GM04504 (cell line): Measurements from ENCODE around the gene TDRD12.
"Not testable (repeated sequence)": the region's sequence is repeated elsewhere in the genome, so short reads cannot be mapped to it uniquely, and the experiment has no call there.

ENCODE experiments used
- DNase-seq: peaks from one replicate; pipeline ENCODE4 v3.0.0-alpha.2; 2012; ENCODE audit warnings: low read depth

Gene TDRD12

DNA sequence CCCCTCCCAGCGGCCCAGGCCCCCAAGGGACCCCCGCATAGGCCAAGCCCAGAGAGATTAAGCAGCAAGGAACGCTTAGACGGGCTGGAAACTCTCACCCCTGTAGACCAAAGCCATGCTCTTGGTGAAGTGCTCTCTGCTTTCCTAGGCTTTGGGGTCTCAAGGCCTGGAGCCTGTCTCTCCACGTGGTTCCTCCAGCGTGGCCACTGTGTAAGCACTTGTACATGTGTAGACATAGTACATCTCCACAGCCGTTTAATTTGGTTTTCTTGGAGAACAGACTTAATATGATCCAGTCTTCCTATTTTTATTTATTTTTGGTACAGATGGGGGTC lies 26.9 kb upstream of the TDRD12 start:
- DNase-seq, result no peak

DNA sequence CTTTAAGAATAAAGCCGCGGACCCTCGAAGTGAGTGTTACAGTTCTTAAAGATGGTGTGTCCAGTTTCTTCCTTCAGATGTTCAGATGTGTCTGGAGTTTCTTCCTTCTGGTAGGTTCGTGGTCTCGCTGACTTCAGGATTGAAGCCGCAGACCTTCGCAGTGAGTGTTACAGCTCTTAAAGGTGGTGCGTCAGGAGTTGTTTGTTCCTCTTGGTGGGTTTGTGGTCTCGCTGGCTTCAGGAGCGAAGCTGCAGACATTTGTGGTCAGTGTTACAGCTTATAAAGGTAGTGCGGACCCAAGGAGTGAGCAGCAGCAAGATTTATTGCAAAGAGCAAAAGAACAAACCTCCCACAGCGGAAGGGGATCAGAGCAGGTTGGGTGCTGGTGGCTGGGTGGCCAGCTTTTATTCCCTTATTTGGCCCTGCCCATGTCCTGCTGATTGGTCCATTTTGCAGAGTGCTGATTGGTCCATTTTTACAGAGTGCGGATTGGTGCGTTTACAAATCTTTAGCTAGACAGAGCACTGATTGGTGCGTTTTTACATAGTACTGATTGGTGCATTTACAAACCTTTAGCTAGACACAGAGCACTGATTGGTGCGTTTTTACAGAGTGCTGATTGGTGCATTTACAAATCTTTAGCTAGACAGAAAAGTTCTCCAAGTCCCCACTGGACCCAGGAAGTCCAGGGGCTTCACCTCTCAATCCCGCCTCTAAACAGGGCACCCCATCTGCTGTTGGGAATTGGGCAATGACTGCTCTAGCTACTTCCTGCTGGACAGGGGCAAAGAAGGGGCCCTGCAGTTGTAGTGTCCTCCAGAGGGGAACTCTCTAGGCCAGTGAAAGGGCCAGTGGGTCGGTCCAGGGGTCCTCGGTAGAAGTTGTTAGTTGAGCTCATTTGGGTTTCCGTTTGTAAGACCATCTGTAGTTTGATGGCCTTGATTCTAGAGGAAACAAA lies 26.1 kb upstream of the TDRD12 start:
- not testable (repeated sequence) for DNase-seq

DNA sequence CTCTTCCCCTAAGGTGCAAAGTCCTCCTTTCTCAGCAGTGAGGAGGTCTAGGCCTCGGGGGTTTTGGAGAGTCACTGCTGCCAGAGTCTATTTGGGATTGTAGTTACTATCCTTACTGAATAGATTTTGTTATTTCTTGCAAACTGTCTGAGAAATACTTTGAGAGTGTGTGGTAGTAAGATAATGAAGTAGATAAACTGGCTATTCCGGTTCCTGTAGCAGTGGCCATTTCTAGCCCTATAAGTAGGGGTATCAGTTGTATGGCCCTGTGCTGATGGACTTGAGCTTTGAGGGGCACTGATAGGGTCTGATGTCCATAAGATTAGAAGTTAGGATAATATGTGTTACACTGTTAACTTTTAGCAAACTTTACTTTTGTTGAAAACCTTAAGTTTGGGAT lies 25.3 kb upstream of the TDRD12 start:
- not testable (repeated sequence) for DNase-seq

DNA sequence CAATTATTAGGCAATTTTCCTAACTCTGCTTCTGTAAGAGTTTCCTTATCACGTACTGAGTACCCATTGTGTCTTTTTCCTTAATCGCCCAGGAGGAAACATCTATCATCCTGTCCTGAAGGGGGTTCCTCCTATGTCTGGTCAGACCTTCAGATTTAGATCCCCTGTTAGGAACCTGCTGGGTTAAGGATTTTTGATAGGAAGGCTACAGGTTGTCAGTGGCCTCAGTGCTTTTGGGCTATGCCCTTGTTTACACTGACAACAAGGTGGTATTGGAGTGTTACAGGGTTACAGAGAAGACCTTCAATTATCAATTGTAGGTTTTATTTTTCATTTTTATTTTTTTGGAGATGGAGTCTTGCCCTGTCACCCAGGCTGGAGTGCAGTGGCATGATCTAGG lies 24.7 kb upstream of the TDRD12 start:
- DNase-seq, result not testable (repeated sequence)

DNA sequence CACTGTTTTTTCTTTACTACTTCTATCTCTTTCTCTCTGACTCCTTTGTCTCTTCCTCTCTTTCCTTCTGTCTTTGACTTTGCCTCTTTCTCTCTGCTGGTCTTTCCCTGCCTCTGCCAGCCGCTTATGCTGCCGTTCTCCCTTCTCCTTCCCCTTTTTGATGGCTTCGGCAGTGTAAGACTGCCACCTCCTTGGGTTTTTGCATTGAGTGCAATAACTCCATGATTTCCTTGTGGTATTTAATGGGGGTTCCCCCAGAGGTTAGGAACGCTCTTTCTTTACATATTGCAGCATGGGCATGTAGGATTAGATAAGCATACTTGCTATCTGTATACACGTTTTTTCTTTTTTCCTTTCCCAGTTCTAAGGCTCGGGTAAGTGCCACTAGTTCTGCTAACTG lies 24.1 kb upstream of the TDRD12 start:
- DNase-seq, result not testable (repeated sequence)

DNA sequence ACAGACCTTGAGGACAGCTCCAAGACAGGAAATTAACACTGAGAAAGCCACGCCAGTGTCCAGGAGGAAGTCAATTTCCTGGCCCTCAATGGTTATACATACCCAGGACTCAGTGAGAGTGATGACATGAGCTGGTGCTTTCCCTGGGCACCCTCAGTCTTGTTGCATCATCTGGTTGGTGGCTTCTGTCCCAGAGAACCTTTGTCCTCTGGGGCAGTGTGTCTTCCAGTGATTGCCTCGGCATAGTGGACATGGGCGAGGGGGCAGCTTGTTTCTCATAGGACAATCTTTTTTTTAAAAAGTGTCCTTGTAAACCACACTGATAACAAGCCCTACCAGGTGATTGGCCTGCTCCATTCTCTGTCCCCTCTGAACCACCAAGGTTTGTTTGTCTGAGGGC lies 22.8 kb upstream of the TDRD12 start:
- not testable (repeated sequence) for DNase-seq

DNA sequence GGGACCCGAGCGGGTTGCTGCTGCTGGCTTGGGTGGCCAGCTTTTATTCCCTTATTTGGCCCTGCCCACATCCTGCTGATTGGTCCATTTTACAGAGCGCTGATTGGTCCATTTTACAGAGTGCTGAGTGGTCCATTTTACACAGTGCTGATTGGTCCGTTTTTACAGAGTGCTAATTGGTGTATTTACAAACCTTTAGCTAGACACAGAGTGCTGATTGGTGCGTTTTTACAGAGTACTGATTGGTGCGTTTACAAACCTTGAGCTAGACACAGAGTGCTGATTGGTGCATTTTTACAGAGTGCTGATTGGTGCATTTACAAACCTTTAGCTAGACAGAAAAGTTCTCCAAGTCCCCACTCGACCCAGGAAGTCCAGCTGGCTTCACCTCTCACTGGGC lies 19.4 kb upstream of the TDRD12 start:
- not testable (repeated sequence) for DNase-seq

DNA sequence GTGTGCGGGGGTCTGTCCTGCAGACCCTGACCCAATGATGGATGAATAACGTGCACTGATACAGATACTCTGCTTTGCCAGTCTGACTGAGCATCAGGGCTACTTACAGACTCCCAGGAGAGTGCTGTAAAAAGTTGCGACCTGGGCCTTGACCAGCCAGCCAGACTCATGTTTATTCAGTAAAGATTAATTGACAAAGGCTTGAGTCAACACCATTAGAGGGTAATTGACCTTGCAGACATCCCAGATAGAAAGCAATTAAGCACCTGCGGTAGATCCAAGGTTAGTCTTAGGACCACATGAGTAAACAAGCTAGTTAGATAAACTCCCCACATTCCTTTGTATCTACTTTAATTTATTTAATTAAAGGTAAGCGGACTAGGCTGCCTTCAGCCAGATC lies 17.6 kb upstream of the TDRD12 start:
- DNase-seq, result no peak

DNA sequence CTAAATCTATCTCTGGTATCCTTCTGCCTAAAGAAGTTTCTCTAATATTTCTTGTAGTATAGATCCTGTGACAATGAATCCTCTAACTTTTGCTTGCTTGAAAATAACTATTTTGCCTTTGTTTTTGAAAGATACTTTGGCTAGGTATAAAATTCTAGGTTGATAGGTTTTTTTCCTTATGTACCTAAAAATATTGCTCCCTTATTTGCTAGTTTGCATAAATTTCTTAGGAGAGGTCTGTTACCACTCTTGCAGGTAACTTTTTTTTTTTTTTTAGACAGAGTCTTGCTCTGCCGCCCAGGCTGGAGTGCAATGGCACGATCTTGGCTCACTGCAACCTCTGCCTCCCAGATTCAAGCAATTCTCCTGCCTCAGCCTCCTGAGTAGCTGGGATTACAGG lies 15.6 kb upstream of the TDRD12 start:
- DNase-seq, result not testable (repeated sequence)

DNA sequence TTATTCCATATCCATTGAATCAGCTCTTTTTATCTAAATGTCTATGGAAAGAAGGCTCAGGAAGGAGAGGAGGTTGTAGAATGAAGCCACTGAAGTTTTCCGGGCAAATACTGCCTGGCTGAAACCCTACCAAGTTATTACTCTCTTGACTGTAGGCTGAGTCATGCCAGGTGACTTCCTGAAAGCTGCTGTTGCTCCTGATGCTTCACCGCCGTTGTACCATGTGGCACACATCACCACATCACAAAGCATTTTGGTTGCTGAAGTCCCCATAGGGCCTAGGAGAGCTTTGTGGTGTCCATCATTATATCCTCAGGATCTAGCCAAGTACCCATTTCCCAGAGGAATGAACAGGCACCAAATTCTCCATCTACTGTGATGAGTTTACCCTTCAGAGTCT lies 11.1 kb upstream of the TDRD12 start:
- no peak for DNase-seq

DNA sequence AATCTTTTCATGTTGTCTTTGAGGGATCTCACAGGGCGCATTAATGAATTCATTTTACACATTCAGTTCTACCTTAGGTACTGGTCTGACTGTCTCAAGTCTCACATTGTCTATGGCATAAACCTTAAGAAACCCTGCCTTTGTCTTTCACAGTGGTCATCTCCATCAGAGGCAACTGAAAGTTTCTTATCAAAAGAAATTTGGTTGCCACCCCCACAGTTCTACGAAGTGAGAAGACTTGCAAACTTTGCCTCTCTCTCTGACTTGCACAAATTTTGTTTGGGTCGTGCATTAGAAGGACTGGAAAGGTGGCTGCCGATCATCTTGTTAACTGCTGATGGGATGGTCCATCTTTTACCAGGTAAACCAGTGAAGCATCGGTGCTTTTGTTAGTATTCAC lies 10.5 kb upstream of the TDRD12 start:
- DNase-seq, result no peak

DNA sequence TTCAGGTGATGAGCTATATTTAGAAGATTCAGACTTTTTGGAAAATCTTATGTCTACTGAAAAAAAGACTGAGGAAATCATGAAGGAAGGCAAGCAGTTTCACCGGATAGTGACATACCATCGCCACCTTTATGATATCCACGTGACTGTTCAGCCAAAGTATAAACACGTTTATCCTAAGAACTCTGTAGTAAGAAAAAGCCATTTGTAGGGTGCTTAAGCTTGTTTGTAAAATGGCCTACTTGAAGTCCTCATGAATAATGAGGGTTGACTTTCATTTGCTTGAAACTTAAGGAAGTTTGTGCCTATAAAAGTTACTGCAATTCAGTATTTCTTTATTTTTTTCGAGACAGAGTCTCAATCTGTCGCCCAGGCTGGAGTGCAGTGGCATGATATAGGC lies 7.8 kb upstream of the TDRD12 start:
- DNase-seq, result no peak

DNA sequence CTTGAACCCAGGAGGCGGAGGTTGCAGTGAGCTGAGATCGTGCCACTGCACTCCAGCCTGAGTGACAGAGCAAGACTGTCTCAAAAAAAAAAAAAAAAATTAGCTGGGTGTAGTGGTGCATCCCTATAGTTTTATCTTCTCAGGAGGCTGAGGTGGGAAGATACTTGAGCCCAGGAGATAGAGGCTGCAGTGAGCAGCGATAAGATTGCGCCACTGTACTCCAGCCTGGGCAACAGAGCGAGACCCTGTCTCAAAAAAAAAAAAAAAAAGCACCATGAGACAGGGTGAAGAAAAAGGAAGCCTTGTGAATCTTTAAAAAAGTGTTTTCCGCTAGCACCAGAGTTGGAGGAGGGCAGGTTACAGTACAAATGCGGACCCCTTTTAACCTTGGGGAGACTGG lies 3.4 kb upstream of the TDRD12 start:
- not testable (repeated sequence) for DNase-seq

DNA sequence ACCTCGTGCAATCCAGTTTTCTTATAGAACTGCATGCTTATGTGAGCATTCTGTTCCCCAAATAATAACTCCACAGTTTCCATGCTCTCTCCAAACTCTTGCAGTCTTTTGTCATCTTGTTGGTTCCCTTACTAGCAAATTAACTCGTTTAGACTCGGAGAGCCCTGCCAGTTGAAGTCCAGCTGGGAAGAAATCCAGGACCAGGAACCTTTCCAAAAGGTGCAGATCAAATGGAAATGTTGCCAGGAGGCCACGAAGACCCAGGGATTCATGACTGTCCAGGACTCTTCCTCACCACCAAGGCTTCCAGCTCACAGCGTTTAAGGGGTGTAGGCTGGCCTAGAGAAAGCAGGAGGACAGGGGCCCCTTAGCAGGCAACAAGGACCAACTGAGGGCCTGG lies 2.1 kb upstream of the TDRD12 start:
- DNase-seq, result no peak

DNA sequence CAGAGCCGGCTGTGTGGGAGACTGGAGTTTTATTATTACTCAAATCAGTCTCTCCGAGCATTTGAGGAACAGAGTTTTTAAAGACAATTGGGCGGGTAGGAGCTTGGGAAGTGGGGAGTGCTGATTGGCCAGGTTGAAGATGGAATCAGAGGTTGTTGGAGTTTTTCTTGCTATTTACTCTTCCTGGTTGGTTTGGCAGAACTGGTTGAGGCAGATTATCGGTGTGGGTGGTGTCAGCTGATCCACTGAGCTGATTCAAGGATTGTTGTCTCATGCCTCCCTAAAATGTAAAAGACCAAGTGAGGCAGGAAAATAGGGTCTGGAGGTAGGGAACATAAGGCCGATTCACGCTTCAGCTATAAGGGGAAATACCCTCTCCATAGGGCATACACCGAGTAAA lies 1.3 kb upstream of the TDRD12 start:
- DNase-seq, result no peak

DNA sequence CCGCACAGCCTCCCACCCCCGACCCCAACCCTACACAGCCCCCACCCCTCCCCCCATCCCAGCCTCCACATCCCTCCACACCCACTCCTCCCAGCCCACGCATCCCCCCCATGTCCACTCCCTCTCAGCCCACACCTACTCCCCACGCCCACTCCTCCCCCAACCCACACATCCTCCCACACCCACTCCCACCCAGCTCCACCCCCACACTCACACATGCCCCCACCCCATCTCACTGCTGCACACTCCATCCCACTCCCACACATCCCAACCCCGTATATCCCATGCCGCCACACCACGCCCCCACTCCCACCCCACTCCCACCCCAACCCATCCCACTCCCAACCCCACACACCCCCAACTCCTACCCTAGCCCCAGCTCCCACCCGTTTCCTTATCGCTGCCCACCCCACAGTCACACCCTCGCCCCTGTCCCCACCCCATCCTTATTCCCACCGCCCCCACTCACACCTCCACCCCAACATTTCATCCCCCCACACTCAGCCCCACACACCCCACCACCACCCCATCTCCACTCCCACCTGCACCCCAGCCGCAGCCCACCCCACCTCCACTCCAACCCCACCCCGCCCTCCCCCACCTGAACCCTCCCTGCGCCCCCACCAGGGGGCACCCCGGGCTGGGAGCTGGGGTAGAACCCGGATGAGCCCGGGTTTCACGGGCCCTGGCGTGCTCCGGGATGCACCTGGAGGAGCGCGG lies 809 bp downstream of the TDRD12 start:
- DNase-seq, result no peak

DNA sequence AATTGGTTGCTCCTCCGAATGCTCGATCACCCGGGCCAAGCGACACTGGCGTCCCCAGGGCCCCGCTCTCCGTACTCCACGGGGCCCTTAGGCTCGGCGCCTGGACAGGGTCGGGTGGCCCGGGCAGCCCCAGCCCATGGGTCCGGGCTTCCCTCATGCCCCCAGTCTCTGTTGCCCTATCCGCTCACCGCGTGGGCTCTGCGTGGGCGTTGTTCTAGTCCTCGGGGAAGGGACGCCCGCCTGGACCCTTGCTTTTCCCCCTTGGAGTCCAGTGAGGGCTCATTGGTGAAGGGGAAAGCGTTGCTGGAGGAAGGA lies 1.3 kb downstream of the TDRD12 start:
- no peak for DNase-seq

DNA sequence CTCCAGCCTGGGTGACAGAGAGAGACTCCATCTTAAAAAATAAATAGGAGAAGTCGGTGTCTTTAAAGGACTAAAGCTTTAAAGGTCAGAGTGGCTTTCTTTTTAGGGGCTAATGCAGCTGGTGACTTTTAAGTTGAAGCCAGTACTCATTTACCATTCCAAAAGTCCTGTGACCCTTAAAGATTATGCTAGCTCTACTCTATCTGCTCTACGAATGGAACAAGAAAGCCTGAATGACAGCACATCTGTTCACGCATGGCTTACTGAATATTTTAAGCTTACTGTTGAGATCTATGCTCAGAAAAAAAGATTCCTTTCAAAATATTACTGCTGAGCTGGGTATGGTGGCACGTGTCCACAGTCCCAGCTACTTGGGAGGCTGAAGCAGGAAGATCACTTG lies 16.4 kb downstream of the TDRD12 start:
- no peak for DNase-seq

DNA sequence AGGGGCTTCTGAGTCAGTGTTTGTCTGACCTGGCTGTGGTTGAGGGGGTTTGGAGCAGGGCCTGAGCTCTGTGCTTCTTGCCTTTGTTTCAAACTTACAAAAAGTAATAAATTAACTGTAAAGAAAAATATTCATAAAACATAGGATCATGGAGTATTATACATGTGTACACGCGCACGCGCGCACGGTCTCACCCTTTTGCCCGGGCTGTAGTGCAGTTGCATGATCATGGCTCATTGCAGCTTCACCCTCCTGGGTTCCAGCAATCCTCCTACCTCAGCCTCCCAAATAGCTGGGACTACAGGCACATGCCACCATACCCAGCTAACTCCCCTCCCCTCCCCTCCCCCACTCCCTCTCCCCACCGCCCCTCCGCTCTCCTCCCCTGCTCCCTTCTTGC lies 23.5 kb downstream of the TDRD12 start:
- DNase-seq, result no peak

DNA sequence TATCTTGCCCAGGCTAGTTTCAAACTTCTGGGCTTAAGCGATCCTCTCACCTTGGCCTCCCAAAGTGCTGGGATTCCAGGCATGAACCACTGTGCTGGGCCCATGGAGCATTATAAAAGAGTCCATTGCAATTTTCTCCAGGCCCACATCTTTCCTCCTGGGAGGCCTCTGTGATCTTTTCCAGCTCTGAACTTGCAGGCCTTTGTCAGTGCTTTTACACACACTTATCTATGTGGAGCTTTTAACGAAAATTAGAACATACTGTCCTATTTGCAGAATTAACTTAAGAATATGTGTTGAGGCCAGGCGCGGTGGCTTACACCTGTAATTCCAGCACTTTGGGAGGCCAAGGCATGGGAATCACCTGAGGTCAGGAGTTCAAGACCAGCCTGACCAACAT lies 23.9 kb downstream of the TDRD12 start:
- DNase-seq, result no peak

DNA sequence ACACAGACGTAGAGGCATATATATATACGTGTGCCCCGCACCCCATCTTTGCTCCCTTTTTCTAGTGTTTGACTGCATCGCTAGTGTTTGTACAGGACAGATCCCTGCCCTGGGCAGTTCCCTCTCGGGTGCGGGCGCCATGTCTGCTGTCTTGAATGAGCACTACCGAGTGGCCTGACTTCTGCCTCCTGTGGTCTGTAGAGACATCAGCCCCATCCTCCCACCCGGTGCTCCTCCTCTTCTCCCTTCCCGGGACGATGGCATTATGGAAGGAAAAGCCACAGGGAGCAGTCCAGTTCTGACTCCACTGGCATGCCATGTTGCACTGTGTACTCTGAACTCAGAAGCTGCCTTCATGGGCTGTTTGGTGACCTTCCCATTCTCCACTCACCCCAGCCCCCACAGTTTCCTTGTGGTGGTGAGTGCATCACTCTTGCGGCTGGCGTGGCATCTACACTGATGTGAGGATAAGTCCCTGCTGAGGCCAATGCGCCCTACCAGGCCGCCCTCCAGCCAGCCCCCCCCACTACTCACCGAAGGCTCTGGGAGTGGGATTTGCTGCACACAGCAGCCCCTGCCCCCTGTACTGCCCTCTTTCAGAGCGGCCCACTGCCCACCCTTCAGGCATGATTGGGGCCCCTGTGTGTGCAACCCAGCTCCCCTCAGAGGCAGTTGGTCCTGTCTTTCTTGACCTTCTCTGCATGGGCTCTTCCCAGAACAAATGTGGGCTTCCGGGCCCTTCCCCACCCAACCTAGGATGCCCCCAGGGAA lies 25.2 kb downstream of the TDRD12 start:
- DNase-seq, result no peak

DNA sequence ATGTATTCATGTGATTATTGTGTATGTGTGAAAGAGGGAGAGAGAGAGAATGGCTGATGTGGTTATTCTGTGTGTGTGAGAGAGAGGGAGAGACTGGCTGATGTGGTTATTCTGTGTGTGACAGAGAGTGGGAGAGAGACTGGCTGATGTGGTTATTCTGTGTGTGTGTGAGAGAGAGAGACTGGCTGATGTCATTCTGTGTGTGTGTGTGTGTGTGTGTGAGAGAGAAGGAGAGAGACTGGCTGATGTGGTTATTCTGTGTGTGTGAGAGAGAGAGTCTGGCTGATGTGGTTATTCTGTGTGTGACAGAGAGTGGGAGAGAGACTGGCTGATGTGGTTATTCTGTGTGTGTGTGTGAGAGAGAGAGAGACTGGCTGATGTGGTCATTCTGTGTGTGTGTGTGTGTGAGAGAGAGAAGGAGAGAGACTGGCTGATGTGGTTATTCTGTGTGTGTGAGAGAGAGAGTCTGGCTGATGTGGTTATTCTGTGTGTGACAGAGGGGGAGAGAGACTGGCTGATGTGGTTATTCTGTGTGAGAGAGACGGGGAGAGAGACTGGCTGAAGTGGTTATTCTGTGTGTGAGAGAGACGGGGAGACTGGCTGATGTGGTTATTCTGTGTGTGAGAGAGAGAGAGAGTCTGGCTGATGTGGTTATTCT lies 26.2 kb downstream of the TDRD12 start:
- DNase-seq, result not testable (repeated sequence)
